Stimulated activated CD4-positive, alpha-beta T cell treated with anti-CD3 and anti-CD28 coated beads, TNF-alpha, amount 100 ng/mL, for 4 hours (primary cell): Measurements from ENCODE around the gene SDC4.
A peak's percentile ranks its signal among the peaks of the same experiment; 100 is the strongest.

ENCODE experiments used
- DNase-seq, 3 experiments: peaks; one replicate each; pipeline ENCODE4 v3.0.0-alpha.2; 2020; ENCODE audit warnings: low read depth in 3 of 3

Gene SDC4

DNA sequence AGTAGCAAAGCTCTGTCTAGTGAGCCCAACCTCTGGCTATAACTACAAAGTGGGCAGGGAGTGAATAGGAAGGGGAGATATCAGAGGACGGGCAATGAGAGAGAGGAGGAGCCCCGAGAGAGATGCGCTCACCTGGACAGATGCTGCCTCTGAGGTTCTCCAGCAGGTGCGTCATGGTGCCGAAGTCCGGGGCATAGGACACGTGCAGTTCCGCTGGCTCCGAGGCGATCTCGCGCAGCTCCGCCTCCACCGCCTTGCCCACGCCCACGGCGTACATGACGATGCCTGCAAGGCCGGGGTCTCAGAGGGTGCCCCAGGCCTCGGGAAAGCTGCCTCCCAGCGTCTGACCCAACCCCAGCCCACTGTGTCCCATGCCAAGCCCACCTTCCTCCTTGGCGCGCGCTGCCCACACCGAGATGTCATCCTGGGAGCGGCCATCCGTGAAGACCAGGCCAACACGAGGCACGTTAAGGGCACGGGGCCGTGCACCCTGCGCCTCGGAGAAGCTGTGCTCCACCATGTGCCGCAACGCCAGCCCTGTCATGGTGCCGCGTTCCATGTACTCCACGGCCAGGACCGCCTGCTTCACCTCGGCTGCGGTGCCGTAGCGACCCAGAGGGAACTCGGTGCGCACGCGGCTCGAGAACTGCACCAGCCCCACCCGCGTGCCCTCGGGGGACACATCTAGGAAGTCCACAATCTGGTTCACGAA, 50.3 kb downstream of the SDC4 start:
- no peak for DNase-seq

DNA sequence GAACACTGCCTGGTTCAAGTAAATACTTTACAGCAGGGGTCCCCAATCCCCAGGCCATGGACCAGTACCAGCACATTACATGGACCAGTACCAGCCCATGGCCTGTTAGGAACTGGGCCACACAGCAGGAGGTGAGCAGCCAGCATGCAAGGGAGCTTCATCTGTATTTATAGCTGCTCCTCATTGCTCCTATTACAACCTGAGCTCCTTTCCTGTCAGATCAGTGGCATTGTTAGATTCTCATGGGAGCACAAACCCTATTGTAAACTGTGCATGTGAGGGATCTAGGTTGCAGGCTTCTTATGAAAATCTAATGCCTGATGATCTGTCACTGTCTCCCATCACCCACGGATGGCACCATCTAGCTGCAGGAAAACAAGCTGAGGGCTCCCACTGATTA, 53.6 kb downstream of the SDC4 start:
- no peak for DNase-seq

DNA sequence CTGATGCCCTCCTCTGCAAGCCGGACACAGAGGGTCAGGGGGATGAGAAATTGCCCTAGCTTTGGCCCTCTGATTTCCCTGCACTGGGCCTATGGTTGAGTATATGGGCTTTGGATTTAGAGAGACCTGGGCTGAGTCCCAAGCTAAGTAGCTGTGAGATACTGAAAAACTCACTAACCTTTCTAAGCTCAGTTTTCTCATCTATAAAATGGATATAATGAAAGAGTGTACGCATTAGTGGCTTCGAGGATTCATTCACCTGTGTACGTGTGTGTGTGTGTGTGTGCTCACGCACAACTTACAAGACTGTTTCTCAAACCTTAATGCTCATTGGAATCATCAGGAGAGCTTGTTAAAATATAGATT, 54.2 kb downstream of the SDC4 start:
- DNase-seq, result no peak

- peak; percentile 62 to 80 (median 70) for DNase-seq
Measured at GRCh38 chr20:45293041-45294002, 54.9 kb downstream of the SDC4 start.

DNA sequence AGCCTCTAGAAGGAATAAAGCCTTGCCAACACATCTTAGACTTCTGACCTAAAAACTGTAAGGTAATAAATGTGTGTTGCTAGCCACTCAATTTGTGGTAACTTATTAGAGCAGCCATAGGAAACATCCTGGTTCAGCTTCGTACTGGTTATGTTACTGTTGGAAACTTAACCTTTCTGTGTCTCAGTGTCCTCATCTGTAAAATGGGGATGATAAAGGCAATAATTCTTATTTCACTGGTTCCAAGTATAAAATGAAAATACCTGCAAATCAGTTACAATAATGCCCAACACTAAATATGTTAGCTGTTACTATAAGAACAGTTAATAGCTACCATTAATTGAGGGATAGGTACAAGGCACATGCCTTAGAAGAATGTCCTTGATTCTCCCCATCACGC, 55.9 kb downstream of the SDC4 start:
- DNase-seq, result no peak

DNA sequence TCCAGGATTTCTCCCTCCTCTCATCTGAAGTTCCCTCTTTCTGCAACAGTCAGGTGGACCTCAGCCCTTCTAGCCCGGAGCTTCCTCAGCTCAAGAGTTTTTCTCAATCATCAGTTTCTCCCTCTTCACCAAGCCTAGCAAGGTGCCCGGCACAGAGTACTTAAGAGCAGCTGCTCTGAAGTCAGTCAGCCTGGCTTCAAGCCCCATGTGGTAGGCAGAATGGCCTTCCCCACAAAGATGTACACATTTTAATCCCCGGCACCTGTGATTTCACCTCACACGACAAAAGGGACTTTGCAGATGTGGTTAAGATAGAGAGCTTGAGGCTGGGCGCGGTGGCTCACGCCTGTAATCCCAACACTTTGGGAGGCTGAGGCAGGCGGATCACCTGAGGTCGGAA, 56.7 kb downstream of the SDC4 start:
- no peak for DNase-seq

GRCh38 chr20:45290677-45291355, 57.4 kb downstream of the SDC4 start:
- DNase-seq, result peak; percentile 35 to 45 (median 40)

DNA sequence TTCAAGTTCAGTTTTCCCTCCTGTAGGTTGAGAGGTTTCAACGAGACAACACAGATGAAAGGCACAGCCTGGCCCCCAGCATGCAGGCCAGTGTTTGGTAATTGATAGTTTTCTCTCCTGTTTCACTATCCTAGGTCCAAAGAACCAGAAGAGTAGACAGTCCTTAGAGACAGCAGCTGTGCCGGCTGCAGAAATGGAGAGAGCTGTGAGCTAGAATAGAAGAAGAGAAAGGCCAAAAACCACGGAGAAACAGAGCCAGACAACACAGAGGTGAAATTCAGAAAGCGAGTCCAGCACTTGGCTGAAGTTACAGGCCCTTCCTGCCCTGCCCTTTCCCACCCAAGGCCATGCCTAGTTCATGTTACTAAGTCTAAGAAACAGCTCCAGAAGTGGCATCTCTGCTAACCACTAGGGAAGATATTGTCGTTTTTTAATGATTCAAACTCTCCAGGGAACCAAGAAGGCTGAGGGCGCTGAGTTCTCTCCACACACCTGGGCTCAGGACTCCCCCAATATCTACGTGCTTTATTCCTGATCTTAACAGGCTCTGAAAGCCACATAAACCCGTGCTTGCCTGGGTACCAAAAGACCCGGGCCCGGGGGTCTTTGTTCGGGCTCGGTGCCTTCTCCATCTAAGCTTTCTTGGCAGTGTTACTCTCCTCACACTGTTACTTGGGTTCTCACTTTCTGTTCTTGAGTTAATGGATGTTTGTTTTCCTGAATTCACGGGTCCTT, 58.1 kb downstream of the SDC4 start:
- DNase-seq, result no peak

DNA sequence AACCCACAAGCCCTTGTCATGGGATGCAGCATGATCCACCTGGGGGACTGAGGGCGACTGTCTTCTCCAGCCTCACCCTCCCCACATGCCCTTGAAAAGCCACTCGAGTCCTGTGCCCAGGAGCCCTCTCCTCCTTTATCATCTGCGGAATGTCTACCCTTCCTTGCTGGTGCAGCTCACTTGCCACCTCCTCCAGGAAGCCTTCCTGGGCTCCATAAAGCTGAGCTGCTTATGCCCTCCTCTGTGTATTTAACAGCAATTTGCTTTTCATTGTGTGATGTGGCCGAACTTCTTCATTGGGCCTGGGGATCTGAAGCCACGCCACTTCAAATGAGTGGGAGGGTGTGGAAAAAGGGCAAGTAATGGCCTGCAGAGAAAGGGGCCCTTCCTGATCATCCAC, 59.4 kb downstream of the SDC4 start:
- no peak for DNase-seq

GRCh38 chr20:45288376-45288775, 59.8 kb downstream of the SDC4 start:
- DNase-seq, result no peak

DNA sequence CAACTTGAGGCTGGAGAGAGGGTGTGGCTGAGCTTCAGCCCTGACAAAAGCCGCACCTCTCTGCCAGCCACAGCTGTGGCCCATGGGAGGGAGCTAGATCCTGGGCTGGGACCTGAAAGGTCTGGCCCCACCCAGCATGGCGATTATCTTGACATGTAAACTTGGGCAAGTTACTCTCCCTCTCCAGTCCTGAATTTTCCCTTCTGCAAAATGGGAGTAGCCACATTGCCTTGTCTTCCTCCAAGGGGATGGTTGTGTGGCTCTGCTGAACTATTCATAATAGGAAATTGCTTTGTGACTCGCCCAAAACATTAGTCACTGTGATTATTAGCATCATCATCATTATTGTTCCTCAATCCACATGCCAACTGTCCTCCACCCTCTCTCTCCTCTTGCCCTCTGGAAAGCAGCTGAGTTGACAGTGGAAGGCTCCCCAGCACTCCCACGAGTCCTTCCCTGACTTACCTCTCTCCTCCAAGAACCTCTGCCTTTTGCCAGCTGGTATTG, 64.6 kb downstream of the SDC4 start:
- no peak for DNase-seq

DNA sequence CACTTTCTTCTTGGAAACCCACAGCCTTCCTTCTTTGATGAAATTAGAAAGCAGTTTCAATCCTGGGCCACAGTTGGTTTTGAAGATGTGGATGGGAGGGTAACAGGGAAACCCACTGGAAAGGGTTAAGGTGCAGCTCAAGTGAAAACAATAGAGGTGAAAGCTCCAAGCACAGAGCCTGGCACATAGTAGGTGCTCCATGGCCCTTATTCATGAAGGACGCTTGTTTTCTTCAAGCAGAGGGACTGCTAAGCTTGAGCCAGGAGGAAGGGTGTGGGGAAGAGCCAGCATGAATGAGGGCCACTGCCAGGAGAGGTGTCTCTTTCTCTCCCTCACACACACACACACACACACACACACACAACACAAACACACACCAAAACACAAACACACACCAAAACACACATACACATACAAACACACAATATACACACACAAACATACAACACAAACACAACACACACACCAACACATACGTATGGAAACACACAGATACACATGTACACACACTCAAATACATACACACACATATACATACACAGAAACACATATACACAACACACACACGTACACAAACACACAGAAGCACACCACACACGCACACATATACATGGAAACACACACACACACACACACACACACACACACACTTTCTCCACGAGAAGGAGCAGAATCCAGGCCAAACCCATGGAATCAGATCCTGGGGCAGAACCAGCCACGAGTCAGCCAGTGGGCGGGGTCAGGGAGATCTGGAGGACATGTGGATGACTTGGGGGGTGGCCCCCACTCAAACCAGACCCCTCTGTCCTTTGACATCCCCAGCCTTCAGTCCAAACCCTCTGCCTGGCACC, 65.3 kb downstream of the SDC4 start:
- DNase-seq, result no peak

DNA sequence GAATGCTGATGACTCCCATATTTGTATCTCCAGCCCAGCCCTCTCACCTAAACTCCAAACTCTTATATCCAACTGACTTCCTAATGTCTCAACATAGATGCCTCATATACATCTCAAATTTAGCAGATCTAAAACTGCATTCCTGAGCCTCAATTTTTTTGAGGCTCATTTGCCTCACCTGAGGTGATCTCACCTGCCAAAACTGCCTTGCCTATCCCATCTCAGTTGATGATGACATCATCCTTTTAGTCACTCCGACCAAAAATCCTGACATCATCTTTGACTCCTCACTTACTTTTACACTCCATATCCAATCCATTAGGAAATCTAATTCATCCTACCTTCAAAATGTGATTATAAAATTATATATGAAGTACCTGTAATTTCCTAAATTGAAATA, 68.2 kb downstream of the SDC4 start:
- DNase-seq, result no peak

DNA sequence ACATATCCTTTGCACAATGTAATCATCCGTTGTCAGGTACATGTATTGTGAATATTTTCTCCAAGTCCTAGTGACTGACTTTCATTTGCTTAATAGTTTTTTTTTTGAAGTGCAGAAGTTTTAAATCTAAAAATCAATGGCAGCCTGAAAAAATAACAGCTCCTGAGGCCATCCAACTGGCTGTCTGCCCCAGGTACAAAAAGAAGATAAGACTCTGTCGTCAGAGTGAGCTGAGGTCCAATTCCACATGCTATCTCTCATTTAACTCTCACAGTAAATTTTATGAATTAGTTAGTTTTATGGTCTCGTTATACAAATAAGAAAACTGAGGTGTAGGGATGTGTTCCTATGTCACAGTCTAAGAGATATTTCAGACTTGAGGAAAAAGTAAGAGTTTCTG, 72.9 kb downstream of the SDC4 start:
- no peak for DNase-seq
